IPS-NIHi7 (cell line): Measurements from ENCODE around the gene TXNDC2.

ENCODE experiments used
- DNase-seq: peaks from one replicate; pipeline ENCODE4 v3.0.0; 2012; ENCODE audit warnings: mixed read lengths; ENCODE audit errors: extremely low spot score

TXNDC2 gene

GRCh38 chr18:9860682-9861081, 25.1 kb upstream of the TXNDC2 start:
- DNase-seq = no peak

DNA sequence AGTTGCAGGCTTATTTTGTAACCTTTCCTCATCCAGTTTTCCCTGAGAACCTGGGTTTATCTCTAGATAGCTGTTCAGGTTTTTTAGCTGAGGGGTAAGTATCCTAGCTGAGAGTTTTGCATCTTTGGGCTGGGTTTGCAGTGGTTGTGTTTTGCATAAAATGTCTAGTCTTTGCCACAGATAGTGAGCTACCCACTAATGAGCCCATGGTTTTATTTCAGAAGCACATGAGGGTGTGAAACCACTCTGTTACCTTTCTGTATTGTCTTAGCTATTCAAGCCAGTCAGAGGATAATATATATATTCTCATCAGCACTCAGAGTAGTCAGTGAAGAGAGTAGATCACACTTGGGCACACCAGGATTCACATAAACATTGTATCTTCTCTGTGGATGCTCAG, 24.6 kb upstream of the TXNDC2 start:
- DNase-seq = no peak

DNA sequence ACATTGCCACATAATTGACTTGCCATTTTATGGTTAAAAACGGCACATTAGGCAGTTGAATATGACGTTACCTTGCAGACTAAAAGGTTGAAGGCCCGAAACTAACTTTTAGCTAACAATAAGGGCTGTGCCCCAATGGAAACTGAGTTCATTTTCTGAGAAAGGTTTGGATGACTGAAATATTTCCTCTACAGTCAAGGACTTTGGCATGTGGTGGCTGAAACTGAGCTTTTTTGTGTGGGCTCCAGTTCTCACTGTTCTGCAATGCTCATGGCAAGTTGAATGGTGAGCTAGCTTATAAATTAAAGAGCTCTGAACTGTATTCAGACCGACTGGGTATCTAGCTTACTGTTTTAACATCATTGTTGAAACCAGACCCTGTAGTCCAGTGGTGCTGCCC, 23.8 kb upstream of the TXNDC2 start:
- no peak for DNase-seq

- no peak for DNase-seq
Observed at GRCh38 chr18:9862686-9863085, 23.1 kb upstream of the TXNDC2 start.

- no peak for DNase-seq
Observed at GRCh38 chr18:9863282-9863681, 22.5 kb upstream of the TXNDC2 start.

DNA sequence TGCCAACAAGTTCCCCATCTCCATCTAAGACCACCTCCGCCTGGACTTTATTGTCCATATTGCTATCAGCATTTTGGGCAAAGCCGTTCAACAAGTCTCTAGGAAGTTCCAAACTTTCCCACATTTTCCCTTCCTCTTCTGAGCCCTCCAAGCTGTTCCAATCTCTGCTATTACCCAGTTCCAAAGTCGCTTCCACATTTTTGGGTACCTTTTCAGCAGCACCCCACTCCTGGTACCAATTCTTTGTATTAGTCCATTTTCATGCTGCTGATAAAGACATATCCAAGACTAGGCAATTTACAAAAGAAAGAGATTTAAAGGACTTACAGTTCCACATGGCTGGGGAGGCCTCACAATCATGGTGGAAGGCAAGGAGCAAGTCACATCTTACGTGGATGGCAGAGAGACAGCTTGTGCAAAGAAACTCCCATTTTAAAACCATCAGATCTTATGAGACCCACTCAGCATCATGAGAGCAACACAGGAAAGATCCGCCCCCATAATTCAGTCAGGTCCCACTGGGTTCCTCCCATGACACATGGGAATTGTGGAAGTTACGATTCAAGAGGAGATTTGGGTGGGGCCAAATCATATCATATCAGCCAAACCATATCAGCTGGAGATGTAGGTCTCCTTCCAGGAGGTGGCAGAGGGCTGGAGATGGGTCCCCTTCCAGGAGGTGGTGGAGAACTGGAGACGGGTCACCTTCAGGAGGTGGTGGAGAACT, 19.8 kb upstream of the TXNDC2 start:
- DNase-seq = no peak

DNA sequence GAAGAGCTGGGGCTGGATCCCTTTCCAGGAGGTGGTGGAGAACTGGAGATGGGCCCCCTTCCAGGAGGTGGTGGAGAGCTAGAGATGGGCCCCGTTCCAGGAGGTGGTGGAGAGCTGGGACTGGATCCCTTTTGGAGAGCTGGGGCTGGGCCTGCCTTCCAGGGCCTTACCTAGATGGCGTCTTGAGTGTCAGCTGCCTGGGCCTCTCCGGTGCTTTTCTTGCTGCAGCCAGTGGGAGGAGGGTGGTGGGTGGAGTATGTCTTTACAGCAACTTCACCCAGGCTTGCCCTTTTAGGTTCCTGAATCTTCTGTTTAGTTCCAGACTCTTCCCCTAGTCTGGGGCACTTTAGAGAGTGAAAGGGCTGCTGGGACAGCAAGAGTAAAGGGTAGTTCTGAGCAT, 19.1 kb upstream of the TXNDC2 start:
- DNase-seq = no peak

- no peak for DNase-seq
Observed at GRCh38 chr18:9867071-9867594, 18.6 kb upstream of the TXNDC2 start.

- no peak for DNase-seq
Observed at GRCh38 chr18:9868857-9869714, 16.7 kb upstream of the TXNDC2 start.

- DNase-seq = peak; percentile 46
Observed at GRCh38 chr18:9869715-9870430, 15.9 kb upstream of the TXNDC2 start.

DNA sequence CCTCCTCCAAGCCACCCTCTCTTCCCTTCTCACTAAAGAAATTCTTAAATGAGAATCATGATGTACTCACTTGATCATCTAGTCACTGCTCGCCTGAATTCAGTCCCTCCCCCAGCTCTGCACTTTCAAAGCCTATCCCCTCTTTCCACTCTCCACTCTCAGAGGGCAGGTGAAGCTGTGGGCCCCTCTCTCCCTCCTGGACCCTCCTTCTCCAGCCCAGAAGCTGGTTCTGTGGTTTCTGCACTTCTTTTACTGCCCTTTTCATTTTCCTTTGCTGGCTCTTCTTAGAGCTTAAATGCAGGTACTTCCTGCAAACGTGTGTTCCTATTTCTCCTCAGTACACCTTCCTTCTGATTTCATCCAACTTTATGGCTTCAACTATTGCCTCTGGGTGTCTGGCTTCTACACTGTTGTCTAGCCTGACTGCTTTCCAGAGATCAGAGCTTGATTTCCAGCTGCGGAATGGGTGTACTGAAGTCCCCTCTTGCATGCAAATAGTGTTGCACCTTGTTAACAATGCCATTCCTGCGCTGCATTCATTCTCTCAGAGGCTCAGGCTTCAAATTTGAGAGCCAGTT, 15.3 kb upstream of the TXNDC2 start:
- no peak for DNase-seq

- no peak for DNase-seq
Observed at GRCh38 chr18:9871244-9871746, 14.5 kb upstream of the TXNDC2 start.

GRCh38 chr18:9872823-9873222, 12.9 kb upstream of the TXNDC2 start:
- no peak for DNase-seq

DNA sequence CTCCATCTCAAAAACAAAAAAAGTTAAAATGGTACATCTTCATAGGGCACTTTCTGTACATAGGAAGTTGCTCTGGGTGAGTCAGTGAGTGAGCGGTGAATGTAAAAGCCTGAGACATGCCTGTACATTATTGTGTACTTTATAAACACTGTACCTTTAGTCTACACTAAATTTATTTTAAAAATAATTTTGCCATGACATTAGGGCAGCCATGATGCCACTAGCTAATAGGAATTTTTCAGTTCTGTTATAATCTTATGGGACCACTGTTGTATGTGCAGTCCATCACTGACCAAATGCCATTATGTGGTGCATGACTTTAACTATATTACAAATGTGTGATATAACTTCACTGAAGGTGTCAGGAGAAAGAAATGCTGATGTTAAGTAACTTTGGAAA, 11.0 kb upstream of the TXNDC2 start:
- DNase-seq = no peak

DNA sequence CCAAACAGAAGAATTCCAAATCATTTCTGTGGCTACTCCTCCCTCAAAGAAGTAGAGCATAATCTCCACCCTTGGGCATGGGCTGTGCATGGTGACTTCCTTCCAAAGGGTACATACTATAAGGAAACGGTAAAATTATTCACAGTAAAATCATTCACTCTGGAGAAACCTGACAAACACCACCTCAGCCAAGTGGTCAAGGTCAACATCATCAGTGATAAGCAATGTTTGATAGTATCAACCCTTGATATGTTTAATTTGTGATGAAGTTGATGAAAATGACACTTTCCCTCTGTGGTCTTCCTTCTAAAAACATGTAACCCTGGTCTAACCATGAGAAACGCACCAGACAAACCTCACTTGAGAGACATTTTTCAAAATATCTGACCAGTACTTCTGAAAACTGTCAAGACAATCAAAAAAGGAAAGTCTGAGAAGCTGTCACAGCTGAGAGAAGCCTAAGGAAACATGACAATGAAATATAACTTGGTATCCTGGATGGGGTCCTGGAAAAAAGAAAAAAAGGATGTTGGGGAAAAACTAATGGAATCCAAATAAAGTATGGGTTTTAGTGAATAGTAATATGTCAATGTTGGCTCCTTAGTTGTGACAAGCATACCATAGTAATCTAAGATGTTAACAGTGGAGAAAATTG, 9.4 kb upstream of the TXNDC2 start:
- no peak for DNase-seq

- no peak for DNase-seq
Observed at GRCh38 chr18:9876867-9877654, 8.7 kb upstream of the TXNDC2 start.

- no peak for DNase-seq
Observed at GRCh38 chr18:9877655-9878014, 8.1 kb upstream of the TXNDC2 start.

- no peak for DNase-seq
Observed at GRCh38 chr18:9878095-9878494, 7.7 kb upstream of the TXNDC2 start.

DNA sequence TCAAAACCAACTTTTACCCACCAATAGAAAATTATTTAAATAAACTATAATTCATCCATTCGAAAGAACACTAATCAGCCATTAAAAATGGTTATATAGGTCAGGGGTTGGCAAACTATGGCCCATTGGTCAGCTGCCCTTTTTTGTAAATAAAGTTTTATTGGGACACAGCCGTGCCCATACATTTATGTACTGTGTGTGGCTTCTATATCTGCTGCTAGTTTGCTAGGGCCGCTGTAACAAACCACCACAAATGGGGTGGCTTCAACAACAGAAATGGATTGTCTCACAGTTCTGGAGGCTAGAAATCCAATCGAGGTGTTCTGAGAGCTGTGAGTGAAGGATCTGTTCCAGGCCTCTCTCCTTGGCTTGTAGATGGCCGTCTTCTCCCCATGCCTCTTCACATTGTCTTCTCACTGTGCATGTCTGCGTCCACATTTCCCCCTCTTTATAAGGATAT, 7.0 kb upstream of the TXNDC2 start:
- DNase-seq = no peak

- DNase-seq = no peak
Observed at GRCh38 chr18:9884090-9884489, 1.7 kb upstream of the TXNDC2 start.
